ENCODE results near the gene SYT9.

The SYT9 gene

GRCh38 chr11:7253800-7254199, 2.1 kb downstream of the SYT9 start:
- ATAC-seq, result no peak
- no peak for TF ChIP-seq CREB5 (CRISPR knock-in tag; IDR thresholded peaks at IDR 0.05; ENCODE audit: low read depth)
- TF ChIP-seq ZC3H10 (CRISPR knock-in tag; IDR thresholded peaks at IDR 0.05), result no peak

GRCh38 chr11:7254731-7255291, 3.1 kb downstream of the SYT9 start:
- no peak for TF ChIP-seq RARB (CRISPR knock-in tag; IDR thresholded peaks at IDR 0.05)
- TF ChIP-seq POU6F1 (CRISPR knock-in tag; IDR thresholded peaks at IDR 0.05; ENCODE audit: borderline replicate concordance, low read depth), result no peak
- TF ChIP-seq TCF4 (CRISPR knock-in tag; IDR thresholded peaks at IDR 0.05; ENCODE audit: borderline replicate concordance), result no peak
- TF ChIP-seq TSHZ2 (CRISPR knock-in tag; IDR thresholded peaks at IDR 0.05), result no peak
- no peak for TF ChIP-seq ARNTL (CRISPR knock-in tag; IDR thresholded peaks at IDR 0.05; ENCODE audit: borderline replicate concordance, low read depth)
- TF ChIP-seq ZNF70 (CRISPR knock-in tag; IDR thresholded peaks at IDR 0.05), result no peak
- ATAC-seq, result no peak

- TF ChIP-seq TCF4 (CRISPR knock-in tag; IDR thresholded peaks at IDR 0.05; ENCODE audit: borderline replicate concordance), result no peak
- no peak for TF ChIP-seq GLIS3 (CRISPR knock-in tag; IDR thresholded peaks at IDR 0.05)
- no peak for TF ChIP-seq ZNF8 (CRISPR knock-in tag; IDR thresholded peaks at IDR 0.05)
- no peak for TF ChIP-seq PATZ1 (CRISPR knock-in tag; IDR thresholded peaks at IDR 0.05; ENCODE audit: borderline replicate concordance)
- no peak for TF ChIP-seq PPARA (CRISPR knock-in tag; IDR thresholded peaks at IDR 0.05; ENCODE audit: borderline replicate concordance)
- TF ChIP-seq ZFP30 (CRISPR knock-in tag; IDR thresholded peaks at IDR 0.05), result no peak
- TF ChIP-seq BACH2 (CRISPR knock-in tag; IDR thresholded peaks at IDR 0.05; ENCODE audit: borderline replicate concordance), result no peak
- no peak for TF ChIP-seq POU6F1 (CRISPR knock-in tag; IDR thresholded peaks at IDR 0.05; ENCODE audit: borderline replicate concordance, low read depth)
- TF ChIP-seq ZNF70 (CRISPR knock-in tag; IDR thresholded peaks at IDR 0.05), result no peak
- TF ChIP-seq ARNTL (CRISPR knock-in tag; IDR thresholded peaks at IDR 0.05; ENCODE audit: borderline replicate concordance, low read depth), result no peak
- TF ChIP-seq ZNF565 (CRISPR knock-in tag; conservative IDR thresholded peaks at IDR 0.05; ENCODE audit: low read depth), result no peak
- ATAC-seq, result no peak
Measured at GRCh38 chr11:7256943-7257342, 5.2 kb downstream of the SYT9 start.

GRCh38 chr11:7257724-7258123, 6.0 kb downstream of the SYT9 start:
- no peak for ATAC-seq
- TF ChIP-seq PPARA (CRISPR knock-in tag; IDR thresholded peaks at IDR 0.05; ENCODE audit: borderline replicate concordance) (no peak), TSHZ2 (CRISPR knock-in tag; IDR thresholded peaks at IDR 0.05) (no peak), ZC3H10 (CRISPR knock-in tag; IDR thresholded peaks at IDR 0.05) (no peak), GLIS3 (CRISPR knock-in tag; IDR thresholded peaks at IDR 0.05) (no peak), ZNF565 (CRISPR knock-in tag; conservative IDR thresholded peaks at IDR 0.05; ENCODE audit: low read depth) (no peak), OSR1 (CRISPR knock-in tag; IDR thresholded peaks at IDR 0.05) (no peak), POU6F1 (CRISPR knock-in tag; IDR thresholded peaks at IDR 0.05; ENCODE audit: borderline replicate concordance, low read depth) (no peak)
